HUDEP-2 (cell line): Measurements from ENCODE around the gene SALL3.
"Not testable (repeated sequence)": the region's sequence is repeated elsewhere in the genome, so short reads cannot be mapped to it uniquely, and the experiment has no call there.

Experiments
- DNase-seq, 76 experiments: peaks; one replicate each; lab custom pipeline; 2025; ENCODE audit not compliant: unreplicated experiment in 76 of 76; lab: John Stamatoyannopoulos, UW

SALL3 gene

GRCh38 chr18:78964727-78965126 is 14.9 kb upstream of the SALL3 start:
- DNase-seq, result not testable (repeated sequence)

- DNase-seq, result no peak
Observed at GRCh38 chr18:78965260-78965659, 14.4 kb upstream of the SALL3 start.

GRCh38 chr18:78965917-78966792 is 13.5 kb upstream of the SALL3 start:
- no peak for DNase-seq

DNA sequence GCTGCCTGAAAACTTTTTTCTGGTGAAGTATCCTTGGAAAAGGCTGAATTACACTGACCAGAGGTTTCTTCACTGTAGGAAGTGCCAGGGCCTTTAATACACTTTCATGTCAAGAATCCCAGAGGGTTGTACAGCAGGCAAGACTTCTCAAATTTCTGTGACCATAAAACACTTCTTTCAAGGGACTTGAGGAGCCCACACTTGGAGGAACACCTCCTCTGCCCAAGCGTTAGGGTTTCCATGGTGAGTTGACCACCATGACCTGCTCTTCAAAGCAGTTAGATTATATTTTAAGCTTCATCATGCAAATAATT is 12.9 kb upstream of the SALL3 start:
- no peak for DNase-seq

DNA sequence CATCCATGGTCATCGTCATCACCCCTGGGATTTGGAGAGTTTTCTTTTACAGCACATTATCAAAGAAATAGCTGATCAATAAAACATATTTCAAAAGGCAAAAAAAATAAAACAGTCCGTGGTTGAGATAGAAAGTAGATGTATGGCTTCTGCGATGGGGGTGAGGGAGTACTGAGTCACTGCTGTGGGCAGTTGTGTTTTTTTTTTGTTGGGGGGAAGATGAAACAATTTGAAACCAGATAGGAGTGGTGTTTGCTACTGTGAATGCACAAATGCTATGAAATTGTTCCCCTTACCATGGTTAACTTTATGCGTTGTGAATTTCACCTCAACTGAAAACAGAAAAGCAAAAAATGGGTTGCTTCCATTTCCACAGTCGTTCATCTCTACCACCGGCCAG is 11.9 kb upstream of the SALL3 start:
- no peak for DNase-seq

DNA sequence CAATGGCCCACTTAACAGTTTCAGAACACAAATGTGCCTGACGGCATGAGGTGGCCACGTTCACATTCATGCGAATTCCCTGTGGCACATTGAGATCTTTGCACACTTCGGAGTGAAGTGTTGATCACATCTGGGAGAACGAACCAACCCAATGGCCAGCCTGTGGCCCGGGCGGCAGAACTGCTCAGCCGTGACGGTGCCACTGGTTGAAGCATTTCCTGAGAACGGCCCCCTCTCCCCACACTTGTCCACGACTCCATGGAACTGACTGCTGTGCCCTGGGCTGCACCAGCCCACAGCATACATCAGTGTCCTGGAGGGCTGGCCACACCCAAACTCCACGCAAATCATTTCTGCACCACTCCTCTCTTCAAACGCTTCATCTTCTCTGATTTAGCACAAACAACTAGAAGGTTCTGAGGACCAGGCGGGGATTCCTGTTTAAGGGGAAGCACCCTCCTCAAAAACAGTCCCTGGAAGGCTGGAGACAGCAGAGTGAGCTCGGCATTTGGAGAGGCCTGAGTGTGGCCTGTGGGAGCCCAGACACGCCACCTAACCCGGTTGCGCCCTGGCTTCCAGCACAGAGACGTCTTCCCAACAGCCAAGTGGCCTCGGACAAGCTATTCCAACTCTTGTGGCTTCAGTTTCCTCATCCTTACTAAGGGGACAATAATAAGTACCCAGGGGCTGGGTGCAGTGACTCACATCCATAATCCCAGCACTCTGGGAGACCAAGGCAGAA is 9.9 kb upstream of the SALL3 start:
- DNase-seq, result no peak

DNA sequence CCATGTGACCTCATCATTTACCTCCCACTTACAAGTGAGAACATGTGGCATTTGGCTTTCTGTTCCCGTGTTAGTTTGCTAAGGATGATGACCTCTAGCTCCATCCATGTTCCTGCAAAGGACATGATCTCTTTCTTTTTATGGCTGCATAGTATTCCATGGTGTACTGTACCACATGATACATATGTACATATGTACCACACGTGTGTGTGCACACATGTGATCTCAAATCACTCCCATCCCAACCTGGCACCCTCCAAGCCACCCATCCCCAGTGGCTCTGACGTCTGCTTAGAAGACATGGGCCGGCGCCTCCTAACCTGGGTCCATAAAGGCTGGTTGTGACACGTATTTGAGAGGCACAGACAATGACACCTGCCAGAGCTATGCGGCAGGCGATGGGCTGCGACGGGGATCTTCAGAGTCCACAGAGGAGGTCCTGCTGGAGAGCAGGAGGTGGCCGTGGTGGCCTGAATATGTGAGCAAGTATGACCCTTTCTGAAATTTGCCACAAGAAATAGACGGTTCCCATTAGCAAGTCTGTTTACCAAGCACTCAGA is 8.8 kb upstream of the SALL3 start:
- DNase-seq, result no peak

GRCh38 chr18:78971511-78972245 is 7.9 kb upstream of the SALL3 start:
- no peak for DNase-seq

GRCh38 chr18:78972385-78972918 is 7.2 kb upstream of the SALL3 start:
- no peak for DNase-seq

DNA sequence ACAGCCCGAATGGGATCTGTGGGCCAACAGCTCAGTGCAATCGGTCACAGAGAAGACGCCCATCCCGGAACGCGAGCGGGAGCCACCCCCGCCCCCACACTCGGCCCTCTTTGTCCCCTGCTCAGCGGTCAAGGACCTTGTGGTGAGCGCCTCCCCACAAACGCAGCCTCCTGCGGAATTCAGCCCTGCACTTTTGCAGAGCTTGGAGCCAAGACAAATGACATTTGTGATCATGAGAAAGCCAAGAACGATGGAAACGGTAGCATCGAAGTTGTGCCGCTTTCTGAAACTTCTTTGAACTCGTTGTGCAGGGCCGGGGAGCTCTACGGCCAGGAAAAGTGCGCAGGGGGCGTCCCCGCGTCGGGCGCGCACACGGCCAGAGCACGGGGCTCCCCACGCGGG is 6.7 kb upstream of the SALL3 start:
- DNase-seq, result no peak

DNA sequence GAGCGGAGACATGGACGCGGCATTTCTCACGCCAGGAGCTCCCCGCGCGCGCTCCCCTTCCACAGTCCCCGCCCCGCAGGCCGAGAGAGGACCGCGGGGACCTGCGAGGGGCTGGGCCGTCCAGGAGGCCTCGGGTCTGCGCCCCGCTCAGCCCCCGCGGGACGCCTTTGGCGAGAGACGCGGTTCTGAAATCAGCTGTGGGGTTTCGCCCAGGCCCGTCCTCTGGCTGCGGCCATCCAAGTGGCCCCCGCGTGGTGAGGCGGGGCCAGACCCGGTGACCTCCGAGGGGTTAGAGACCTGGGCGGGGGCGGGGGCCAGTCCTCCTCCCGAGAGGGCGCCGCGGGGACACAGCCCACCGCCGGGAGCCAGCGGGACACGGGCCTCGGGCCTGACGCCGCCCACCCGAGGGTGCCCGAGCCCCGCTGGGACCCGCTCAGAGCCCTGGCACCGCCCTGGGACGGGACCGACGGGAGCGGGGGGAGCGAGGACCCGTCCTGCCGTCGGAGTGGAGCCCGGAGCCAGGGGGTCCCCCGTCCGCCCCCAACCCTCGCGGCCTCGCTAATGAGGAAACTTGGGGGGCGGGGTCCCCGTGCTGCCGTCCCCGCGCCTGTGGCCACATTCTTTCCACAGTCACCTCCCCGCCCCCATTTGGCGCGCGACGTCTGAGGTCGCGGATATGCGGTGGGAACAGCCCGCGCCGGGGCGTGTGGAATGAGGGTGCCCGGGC is 6.1 kb upstream of the SALL3 start:
- DNase-seq, result no peak

DNA sequence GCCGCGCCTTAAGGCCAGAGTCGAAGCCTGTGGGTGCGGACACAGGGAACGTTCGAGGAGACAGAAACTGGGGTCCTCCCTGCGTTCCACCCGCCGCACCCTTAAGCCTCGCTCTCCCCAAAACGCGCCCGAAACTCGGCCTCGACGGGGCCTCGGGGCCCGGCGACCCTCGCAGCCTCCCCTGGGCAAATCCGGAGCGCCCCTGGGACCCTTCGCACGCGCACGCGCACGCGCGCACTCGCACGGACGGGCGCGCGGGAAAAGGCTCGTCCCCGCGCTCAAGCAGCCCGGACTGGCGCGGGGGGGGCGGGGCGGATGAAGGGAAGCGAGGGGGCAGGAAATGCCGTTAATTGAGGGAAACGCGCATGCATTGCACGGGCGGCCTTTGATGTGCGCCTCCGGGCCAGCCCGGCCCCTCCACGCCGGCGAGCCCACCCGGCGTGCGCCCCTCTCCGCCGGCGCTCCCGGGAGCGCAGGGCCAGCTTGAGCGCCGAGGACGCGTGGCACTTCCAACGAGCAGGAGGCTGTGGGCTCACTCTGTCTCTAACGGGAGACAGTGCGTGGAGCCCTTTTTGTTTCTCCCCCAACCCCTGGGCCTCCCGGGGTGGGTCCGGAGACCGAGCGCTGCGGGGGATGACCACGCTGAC is 5.4 kb upstream of the SALL3 start:
- DNase-seq, result no peak

DNA sequence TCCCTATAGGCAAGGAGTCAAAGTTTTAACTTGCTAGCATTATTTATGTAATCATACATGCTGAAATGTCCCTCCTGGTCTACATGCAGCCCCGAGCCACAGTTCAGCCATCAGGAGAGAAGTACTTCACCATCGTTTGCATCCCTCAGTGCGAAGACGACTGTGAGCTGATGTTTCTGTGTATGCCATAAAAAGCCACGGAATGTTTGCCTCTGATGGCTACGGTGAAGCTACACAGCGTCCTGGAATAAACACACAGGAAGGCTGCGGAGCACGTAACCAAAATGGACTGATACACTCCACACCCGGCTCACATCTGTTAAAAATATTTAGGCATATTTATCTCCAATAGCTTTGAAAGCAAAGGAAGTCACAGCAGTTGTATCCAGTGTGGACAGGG is 4.3 kb upstream of the SALL3 start:
- no peak for DNase-seq

- no peak for DNase-seq
Observed at GRCh38 chr18:78975699-78976335, 3.8 kb upstream of the SALL3 start.

DNA sequence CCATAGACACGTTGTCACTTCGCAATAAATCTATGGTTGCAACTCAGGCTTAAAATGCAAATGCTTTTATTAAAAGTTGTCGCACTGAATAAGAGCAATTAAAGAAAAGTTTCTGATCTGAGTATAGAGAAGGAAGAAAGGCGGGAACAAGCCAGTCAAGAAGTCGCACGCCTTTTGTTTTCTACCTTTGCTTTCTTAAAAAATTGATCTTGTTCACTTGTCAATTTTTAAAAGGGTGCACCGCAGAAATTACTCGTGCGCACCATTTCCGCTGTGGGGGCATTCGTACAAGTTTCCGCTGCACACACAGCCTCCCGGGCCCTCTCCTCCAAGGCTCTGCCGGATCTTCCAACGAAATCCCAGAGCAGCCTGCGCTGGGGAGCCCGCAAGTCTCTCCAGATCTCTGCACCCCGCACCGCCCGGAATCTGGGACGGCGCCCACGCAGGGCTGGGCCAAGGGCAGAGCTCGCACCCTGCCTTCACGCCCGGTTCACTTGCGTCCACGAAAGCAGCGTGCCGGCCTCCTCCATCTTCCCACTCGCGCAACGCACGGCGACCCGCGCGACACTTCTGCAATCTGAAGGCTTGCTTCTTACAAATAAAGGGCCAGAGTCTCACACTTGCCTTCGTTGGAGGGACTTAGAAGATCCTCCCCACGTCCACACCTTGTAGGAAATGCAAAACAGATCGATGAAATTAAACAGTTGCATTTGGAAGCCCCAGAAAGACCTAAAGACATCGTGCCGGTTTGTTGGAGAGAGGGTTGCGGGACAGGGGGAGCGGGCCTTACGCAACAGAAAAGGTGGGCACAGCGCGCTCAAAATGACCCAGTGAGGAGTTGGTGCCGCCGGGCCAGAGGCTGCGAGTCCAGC is 2.6 kb upstream of the SALL3 start:
- no peak for DNase-seq

- DNase-seq, result no peak
Observed at GRCh38 chr18:78977637-78978348, 1.8 kb upstream of the SALL3 start.

- DNase-seq, result no peak
Observed at GRCh38 chr18:78978349-78979055, 1.1 kb upstream of the SALL3 start.
